ENCODE data around the gene PCDHB13.
"Not testable (repeated sequence)": the region's sequence is repeated elsewhere in the genome, so short reads cannot be mapped to it uniquely, and the experiment has no call there.

The PCDHB13 gene

GRCh38 chr5:141201646-141202045 is 12.1 kb upstream of the PCDHB13 start:
- DNase-seq: not testable (repeated sequence)

DNA sequence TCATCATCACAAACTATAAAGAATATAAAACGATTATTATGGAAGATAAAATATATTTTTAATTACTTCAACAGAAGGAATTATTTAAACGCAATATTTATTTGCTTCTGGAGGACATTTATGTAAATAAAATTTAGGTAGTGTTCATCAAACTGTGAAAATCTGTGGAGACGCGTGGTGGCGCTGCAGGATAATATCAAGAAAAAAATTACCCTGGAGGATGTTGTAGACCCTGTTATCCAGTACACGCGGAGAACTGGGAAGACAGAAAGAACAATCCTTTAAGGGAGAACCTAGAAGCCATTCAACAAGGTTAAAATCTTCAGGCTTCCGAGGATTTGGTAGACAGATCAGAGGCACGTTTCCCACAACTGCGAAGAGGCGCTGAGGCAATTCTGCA is 5.2 kb upstream of the PCDHB13 start, which contains the start of gene PCDHB12:
TSS of gene PCDHB12 (plus strand) at position 242 of the 400 bp plus-strand sequence. CDS start 189 bp downstream, outside the sequence.
- no peak for DNase-seq

DNA sequence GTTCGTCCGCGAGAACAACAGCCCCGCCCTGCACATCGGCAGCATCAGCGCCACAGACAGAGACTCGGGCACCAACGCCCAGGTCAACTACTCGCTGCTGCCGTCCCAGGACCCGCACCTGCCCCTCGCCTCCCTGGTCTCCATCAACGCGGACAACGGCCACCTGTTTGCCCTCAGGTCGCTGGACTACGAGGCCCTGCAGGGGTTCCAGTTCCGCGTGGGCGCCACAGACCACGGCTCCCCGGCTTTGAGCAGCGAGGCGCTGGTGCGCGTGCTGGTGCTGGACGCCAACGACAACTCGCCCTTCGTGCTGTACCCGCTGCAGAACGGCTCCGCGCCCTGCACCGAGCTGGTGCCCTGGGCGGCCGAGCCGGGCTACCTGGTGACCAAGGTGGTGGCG is 3.4 kb upstream of the PCDHB13 start:
- DNase-seq: not testable (repeated sequence)

DNA sequence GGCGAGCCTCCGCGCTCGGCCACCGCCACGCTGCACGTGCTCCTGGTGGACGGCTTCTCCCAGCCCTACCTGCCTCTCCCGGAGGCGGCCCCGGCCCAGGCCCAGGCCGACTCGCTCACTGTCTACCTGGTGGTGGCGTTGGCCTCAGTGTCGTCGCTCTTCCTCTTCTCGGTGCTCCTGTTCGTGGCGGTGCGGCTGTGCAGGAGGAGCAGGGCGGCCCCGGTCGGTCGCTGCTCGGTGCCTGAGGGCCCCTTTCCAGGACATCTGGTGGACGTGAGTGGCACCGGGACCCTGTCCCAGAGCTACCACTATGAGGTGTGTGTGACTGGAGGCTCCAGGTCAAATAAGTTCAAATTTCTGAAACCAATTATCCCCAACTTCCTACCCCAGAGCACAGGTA is 2.9 kb upstream of the PCDHB13 start:
- DNase-seq: not testable (repeated sequence)

DNA sequence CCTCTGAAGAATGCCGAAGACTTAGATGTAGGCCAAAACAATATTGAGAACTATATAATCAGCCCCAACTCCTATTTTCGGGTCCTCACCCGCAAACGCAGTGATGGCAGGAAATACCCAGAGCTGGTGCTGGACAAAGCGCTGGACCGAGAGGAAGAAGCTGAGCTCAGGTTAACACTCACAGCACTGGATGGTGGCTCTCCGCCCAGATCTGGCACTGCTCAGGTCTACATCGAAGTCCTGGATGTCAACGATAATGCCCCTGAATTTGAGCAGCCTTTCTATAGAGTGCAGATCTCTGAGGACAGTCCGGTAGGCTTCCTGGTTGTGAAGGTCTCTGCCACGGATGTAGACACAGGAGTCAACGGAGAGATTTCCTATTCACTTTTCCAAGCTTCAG is 864 bp downstream of the PCDHB13 start:
- not testable (repeated sequence) for DNase-seq

- not testable (repeated sequence) for DNase-seq
These were observed 1.8 kb downstream of the PCDHB13 start for GRCh38 chr5:141215504-141215903.

GRCh38 chr5:141216035-141216434 is 2.3 kb downstream of the PCDHB13 start:
- DNase-seq: not testable (repeated sequence)

- DNase-seq: peak in 2 of 4 experiments; percentile 1 to 5
These were observed 9.5 kb downstream of the PCDHB13 start, which contains the start of gene PCDHB14 for GRCh38 chr5:141223112-141223783. Gene PCDHB14, plus strand, starts transcription at chr5:141223343. Its CDS starts 163 bp downstream, at chr5:141223506.

DNA sequence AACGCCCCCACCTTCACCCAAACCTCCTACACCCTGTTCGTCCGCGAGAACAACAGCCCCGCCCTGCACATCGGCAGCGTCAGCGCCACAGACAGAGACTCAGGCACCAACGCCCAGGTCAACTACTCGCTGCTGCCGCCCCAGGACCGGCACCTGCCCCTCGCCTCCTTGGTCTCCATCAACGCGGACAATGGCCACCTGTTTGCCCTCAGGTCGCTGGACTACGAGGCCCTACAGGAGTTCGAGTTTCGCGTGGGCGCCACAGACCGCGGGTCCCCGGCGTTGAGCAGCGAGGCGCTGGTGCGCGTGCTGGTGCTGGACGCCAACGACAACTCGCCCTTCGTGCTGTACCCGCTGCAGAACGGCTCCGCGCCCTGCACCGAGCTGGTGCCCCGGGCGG is 11.1 kb downstream of the PCDHB13 start:
- not testable (repeated sequence) for DNase-seq

GRCh38 chr5:141225421-141225820 is 11.7 kb downstream of the PCDHB13 start:
- DNase-seq: not testable (repeated sequence)

GRCh38 chr5:141234109-141234667 is 20.5 kb downstream of the PCDHB13 start:
- no peak for DNase-seq

GRCh38 chr5:141235922-141236321 is 22.2 kb downstream of the PCDHB13 start:
- DNase-seq: not testable (repeated sequence)

DNA sequence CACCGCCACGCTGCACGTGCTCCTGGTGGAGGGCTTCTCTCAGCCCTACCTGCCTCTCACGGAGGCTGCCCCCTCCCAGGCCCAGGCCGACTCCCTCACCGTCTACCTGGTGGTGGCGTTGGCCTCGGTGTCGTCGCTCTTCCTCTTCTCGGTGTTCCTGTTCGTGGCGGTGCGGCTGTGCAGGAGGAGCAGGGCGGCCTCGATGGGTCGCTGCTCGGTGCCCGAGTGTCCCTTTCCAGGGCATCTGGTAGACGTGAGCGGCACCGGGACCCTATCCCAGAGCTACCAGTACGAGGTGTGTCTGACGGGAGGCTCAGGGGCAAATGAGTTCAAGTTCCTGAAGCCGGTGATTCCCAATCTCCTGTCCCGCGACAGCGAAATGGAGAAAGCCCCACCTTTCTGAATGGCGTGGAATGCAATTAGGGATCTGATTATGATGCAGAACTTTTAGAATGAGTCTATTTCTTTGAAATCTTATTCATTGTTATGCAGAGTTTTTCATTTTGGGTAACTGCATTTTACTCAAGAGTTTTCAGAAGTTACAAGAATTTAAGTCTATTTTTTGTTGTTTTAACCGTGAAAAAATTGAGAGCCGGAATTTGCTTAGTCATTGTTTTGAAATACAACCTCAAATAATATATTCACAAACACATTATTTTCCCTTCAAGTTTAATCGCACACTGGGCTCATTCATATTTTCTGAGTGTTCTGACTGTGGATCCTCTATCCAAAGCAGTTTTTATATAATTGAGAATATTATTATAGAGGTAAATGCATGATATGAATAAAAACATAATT is 23.0 kb downstream of the PCDHB13 start:
- DNase-seq: no peak

GRCh38 chr5:141241496-141241895 is 27.8 kb downstream of the PCDHB13 start:
- no peak for DNase-seq

- DNase-seq: no peak
These were observed 31.6 kb downstream of the PCDHB13 start, which contains the start of gene PCDHB15 for GRCh38 chr5:141245250-141245717. Gene PCDHB15, plus strand, starts transcription at chr5:141245395. Its CDS starts 184 bp downstream, at chr5:141245579.

DNA sequence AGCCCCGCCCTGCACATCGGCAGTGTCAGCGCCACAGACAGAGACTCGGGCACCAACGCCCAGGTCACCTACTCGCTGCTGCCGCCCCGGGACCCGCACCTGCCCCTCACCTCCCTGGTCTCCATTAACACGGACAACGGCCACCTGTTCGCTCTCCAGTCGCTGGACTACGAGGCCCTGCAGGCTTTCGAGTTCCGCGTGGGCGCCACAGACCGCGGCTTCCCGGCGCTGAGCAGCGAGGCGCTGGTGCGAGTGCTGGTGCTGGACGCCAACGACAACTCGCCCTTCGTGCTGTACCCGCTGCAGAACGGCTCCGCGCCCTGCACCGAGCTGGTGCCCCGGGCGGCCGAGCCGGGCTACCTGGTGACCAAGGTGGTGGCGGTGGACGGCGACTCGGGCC is 33.3 kb downstream of the PCDHB13 start:
- not testable (repeated sequence) for DNase-seq

DNA sequence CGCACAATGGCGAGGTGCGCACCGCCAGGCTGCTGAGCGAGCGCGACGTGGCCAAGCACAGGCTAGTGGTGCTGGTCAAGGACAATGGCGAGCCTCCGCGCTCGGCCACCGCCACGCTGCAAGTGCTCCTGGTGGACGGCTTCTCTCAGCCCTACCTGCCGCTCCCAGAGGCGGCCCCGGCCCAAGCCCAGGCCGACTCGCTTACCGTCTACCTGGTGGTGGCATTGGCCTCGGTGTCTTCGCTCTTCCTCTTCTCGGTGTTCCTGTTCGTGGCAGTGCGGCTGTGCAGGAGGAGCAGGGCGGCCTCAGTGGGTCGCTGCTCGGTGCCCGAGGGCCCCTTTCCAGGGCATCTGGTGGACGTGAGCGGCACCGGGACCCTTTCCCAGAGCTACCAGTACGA is 33.7 kb downstream of the PCDHB13 start:
- DNase-seq: not testable (repeated sequence)

DNA sequence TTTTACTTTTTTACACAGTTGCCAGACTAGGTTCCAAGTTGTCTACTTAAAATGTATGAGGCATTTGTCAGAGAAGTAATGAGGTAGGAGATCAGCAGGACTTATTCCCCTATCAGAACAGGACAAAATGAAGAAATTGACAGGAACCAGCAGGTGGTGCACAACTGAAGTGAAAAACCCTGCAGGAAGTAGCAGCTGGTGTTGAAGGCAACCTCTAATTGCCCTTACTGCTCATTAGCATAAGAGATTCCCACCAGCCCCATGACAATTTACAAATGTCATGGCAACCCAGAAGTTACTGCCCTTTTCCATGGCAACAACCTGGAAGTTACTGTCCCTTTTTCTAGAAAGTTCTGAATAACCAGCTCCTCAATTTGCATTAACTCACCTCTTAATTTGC is 36.9 kb downstream of the PCDHB13 start:
- DNase-seq: no peak

GRCh38 chr5:141258464-141258863 is 44.7 kb downstream of the PCDHB13 start:
- no peak for DNase-seq

DNA sequence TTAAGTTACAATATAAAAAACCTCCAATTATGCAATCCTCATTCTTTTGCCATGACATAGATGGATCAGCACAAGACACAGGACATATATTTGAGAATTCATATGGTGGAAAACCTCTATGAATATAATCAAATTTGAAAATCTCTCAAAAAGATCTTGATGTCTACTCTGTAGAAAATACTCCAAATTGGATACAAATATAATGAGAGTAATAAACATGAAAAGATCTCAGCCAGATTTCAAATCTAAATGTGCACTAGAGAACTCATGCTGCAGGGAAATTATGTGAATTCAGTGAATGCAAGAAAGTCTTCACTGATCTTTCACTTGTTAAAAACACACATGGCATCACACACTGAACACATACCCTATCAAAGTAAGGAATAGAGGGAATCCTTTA is 45.2 kb downstream of the PCDHB13 start:
- DNase-seq: no peak

DNA sequence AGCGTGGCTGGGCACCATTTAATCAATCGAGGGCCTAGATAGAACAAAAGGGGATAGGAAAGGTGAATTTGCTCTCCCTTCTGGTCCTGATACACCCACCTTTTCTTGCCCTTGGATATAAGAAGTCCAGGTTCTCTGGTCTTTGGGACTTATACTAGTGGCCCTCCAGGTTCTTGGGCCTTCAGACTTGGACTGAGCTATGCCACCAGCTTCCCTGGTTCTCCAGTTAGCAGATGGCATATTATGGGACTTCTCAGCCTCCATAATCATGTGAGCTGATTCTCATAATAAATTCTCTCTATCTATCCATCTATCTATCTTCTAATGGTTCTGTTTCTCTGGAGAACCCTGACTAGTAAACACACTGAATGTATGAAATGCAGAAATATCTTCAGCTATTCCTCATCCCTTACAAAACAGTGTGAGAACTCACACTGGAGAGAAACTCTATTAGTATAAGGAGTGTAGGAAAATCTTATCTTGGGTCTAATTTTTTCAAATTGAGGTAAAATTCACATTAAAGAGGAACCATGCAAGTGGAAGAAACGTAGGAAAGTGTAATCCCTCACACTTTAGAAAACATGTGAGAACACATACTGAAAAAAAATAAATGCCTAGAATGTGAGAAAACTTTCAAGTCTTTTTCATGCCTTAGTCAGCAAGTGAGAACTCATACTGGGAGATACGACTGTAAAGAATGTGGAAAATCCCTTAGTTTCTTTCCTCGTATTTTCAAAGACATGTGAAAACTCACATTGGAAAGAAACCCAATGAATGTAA is 46.9 kb downstream of the PCDHB13 start:
- peak in 2 of 4 experiments; percentile 6 to 27 for DNase-seq

- no peak for DNase-seq
These were observed 47.5 kb downstream of the PCDHB13 start for GRCh38 chr5:141261238-141261546.
